Activated gamma-delta T cell treated with Interleukin-2 at 50 U/mL for 16 hours (primary cell): ENCODE results near the gene LBHD2.
"Not testable (repeated sequence)": the region's sequence is repeated elsewhere in the genome, so short reads cannot be mapped to it uniquely, and the experiment has no call there.

ENCODE experiments used
- DNase-seq: peaks from one replicate; pipeline ENCODE4 v3.0.0-alpha.2; 2020

The LBHD2 gene

DNA sequence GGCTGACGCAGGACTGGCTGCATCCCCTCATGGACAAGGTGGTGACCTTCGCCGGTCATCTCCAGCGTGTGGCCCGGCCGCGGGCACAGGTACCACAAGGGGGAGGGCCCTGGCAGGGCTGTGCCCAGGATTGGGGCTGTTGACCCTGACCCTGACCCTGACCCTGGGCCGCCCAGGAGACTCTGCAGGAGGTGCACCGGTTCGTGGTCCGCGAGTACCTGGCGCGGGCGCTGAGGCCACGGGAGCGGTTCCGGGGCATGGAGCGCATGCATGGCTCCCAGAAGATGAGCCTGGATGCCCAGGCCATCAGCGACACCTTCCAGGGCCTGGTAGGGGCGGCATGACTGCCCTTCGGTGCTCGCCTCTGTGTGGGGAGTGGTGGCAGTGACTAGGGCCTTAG lies 23.4 kb downstream of the LBHD2 start:
- no peak for DNase-seq

DNA sequence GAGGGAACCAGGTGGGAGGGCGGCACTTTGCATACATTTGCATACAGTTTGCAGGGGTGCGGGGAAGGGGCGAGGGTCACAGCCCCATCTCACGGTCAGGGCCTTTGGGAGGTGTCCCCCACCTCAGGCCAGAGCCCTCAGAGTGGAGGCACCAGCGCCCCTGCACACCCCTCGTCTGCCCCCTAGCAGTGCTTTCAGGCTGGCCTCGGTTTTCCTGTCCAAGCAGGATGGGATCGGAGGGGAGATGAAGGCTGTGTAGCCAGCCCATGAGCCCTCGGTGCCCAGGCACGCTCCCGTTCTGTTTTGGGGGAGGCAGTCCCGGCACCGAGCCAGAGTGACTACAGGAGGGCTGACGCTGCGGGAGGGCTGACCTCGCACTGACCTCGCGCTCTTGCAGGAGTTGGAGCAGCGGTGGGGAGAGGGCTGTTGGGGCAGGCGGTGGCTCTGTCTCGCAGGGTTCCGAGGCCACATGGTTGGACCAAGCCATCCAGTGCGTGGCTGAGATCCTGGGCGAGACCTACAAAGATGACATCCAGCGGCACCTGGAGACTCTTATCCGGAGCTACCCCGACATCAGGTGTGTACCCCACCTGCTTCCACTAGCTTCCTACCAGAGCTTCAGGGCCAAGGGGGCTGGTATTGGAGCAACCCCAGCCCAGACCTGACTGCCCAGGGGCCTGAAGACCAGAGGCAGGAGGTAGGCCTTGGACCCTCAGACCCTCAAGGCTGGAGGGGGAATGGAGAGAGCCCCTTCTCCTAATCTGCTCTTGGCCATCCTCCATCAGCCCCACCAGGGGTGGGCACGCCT lies 24.1 kb downstream of the LBHD2 start:
- no peak for DNase-seq

DNA sequence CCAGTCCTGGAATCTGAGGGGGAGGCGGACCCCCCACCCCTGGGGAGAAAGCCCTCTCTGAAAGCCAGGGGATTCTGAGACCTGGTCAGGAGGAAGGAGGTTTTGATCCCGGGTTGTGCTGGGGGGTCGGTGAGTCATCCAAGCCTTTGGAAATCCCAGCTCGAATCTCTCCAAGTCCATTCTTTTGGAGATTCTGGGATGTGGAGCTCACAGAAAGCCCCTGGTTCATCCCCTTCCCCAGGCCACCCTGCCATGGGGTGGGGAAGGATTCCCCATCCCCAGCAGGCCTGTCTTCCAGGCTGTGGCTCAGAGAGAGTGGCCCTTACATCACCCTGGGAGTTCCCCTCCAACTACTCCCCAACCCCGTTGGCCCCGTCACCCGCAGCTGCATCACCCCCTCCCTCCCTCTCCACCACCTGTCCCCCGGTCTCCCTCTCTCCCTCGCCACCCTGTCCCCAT lies 24.8 kb downstream of the LBHD2 start:
- DNase-seq = no peak

DNA sequence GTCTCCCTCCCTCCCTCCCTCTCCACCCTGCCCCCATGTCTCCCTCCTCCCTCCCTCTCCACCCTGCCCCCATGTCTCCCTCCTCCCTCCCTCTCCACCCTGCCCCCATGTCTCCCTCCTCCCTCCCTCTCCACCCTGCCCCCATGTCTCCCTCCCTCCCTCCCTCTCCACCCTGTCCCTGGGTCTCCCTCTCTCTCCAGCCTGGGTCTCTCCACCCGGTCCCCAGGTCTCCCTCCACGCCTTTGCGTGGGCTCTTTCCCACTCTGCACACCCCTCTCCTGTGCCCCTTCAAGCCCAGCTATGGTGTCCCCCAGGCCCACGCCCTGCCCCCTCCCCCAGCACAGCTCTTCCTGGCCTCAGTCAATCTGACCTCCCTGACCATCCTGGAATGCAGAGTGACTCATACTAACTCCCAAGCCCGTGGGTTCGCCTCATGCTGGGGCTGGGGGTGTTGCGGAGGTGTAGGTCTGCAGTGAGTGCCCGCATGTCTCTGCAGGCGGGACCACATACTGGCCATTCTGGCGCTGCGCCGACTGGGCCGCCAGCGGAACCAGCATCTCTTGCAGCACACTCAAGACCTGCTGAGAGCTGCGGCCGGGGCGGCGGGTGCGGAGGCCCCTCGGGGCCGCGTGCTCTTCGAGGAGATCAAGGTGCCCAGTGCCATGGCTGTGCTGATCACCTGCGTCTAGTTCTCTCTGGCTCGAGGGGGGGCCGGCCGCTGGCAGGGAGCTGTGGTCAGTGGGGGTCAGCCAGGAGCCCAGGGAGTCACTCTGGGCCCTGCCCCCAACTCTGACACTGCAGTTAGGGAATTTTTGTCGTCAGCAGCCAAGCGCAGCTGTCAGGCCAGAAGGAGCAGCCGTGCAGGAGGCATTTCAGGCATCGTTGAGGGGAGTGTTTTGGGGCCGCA lies 25.8 kb downstream of the LBHD2 start:
- DNase-seq = no peak

DNA sequence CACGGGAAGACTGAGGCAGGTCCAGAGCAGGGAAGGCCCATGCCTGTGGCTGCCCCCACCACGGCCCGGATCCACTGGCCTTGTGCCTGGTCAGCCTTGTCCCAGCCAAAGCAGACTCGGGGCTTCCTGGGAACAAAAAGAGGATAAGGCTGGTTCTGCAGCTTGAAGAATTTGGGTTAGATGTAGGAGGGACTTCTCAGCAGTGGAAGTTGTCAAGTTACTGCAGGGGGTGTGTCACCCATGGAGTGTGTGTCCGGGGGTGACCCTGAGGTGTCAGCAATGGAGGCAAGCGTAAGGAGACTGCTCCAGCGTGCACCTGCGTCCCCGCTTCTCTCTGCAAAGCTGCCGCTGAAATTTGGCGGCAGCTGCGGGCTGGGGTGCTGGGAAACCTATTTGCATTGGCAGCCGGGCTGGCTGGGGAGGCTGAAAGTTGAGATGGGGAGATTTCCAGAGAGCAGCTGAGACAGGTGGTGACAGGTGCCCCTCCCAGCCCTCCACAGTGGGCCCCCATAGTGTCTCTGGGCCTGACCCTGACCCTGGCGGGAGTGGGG lies 26.7 kb downstream of the LBHD2 start:
- DNase-seq = no peak

DNA sequence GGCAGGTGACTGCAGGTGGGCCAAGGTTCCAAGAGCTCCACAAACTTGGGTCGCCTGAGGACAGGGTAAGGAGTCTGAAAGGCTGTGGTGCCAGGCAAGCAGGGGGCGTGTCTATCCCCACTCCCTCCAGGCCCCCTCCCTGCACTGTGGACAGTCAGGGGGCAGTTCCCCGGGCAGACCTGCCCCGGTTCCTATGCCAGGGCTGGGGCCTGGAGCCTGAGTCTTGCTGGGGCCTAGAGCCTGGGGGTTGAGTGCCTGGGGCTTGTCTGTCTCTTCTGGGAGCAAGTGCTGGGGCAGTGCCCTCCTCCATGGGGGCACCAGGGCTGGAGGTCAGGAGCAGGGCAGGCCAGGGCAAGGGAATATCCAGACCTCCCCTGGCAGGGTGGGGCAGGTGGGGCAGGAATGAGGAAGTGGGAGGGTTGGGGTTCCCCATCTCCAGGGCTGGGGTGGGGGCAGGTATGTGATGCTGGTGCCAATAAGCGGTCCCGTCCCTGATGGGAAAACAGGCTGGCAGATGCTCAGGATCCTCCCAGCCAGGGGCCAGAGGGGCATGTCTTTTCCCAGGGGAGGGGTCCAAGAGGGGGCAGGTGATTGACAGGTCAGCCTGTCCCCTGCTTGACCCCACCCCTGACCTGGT lies 27.3 kb downstream of the LBHD2 start:
- no peak for DNase-seq

DNA sequence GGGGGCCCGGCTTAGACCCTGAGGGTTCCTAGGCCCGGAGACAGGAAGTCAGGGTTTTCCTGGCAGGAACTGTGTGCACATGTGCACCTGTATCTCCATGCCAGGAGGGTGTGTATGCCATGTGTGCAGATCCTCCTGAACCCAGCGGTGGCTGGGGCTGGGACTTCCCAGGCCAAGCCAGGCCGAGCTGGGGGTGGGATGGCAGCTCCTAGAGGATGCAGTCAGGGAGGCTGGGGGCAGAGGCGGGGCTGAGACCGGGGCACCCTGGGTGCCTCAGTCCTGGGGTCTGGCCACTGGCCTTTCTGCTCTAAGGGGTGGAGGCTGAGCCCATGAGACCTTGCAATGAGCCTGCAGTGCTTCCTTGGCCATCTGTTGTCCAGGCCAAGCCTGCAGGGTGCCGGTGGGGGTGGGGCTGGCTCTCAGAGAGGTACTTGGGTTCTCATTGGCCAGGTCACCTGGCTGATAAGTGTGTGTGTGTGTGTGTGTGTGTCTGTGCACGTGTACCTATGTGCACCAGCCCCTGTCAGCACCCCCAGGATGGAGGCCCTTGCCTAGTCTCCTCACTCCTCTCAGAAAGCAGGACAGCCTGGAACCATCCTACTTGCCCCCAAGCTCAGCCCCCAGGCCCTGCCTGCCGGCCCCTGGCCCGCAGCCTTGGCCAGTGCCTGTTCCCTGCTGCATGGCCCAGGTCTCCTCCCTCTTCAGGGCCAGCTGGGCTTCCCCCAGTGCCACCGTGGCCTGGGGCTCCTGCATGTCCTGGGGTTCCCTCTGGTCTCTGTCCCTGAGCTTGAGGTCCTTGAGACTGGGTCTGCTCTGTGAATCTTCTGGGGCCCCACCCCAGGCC lies 28.6 kb downstream of the LBHD2 start:
- no peak for DNase-seq

DNA sequence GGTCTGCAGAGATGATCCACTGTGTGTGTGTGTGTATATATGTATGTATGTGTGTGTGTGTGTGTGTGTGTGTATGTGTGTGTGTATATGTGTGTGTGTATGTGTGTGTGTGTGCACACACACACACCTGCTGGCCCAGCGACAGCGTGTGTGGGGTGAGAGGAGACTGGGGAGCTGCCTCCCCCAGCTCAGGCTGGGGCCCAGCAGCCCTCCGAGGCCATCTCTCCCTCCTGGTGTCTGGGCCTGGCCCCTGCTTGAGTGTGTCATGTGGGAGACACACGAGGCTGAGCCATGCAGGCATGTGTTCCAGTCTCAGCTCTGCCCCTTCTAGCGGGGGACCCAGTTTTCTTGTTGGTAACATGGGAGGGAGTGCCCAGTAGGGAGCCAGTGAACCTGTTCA lies 29.3 kb downstream of the LBHD2 start:
- DNase-seq = no peak

DNA sequence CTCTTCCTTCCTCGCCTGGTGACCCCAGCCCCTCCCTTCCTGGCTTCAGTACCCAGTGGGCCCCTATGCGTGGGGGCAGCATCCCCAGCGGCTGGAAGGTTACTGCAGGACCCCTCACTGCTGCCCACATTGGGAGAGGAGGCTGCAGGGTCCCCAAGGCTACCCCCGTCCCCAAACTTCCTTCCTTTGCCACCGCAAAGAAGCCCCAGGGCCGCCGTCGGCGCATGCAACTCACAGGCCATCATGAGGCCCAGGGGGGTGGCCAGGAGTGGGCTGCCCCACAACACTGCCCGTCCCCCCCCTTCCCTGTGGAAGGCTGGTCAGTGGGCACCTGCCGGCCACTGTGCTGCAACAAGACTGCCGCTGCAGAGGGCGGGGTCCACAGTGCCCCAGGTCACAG lies 29.8 kb downstream of the LBHD2 start:
- no peak for DNase-seq

DNA sequence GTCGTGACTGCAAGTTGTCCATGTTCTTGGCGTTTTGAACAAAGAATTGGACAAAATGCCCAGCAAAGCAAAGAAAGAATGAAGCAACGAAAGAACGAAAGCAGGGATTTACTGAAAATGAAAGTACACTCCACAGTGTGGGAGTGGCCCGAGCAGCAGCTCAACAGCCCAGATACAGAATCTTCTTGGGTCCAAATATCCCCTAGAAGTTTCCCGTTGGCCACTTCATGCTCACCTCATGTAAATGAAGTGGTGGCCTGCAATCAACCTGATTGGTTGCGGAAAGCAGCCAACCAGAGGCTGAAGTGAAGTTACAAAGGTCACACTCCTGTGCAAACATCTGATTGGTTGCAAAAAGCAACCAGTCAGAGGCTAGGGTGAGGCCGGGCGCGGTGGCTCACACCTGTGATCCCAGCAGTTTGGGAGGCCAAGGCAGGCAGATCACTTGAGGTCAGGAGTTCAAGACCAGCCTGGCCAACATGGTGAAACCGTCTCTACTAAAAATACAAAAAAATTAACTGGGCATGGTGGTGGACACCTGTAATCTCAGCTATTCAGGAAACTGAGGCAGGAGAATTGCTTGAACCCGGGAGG lies 31.2 kb downstream of the LBHD2 start:
- DNase-seq = not testable (repeated sequence)

DNA sequence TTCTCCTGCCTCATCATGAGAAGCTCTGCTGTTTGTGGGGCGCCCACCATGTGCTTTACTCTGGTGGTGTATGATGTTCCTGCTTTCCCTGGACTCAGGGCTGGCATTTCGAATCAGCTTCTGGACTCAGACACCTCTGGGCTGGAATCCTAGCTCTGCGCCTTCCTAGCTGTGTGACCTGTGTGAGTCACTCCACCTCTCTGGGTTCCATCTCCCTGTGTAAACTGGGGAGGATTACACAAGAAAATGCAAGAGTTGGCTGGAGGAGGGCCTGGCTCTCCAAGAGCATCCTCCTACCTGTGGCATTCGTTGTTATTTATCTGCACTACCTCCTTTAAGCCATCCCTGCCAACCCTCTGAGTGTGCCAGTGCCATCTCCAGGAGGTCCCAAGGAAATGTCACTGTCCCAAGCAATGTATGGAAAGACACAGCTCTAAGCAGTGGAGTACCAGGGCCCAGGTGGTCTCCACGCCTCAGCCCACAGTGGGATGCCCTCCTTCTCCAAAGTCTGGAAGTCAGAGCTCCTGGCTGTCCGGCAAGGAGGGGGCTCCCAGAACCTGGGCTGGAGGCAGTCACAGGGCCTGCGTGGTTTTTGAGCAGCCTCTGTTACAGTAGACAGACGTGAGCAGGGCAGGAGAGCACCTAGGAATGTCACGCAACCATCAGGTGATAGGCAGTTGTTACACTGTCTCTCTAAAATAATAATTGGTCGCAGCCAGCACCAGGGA lies 32.0 kb downstream of the LBHD2 start:
- DNase-seq = no peak

DNA sequence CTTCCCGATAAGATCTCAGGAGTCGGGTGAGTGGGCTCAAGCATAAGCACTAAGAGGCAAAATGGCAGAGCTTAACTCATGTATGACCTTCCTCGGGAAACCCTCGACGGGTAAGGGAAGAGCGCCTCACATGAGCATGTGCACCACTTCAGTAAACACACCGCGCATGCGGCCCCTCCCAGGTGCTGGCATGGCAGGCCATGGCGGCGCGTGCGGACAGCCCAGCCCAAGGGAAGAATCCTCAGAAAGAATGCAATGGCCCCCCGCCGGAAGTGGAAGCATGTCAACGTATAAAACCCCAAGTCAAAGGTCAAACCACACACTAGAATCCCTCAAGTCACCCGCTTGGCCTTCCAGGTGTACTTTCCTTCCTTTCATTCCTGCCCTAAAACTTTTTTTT lies 32.6 kb downstream of the LBHD2 start:
- DNase-seq = no peak

DNA sequence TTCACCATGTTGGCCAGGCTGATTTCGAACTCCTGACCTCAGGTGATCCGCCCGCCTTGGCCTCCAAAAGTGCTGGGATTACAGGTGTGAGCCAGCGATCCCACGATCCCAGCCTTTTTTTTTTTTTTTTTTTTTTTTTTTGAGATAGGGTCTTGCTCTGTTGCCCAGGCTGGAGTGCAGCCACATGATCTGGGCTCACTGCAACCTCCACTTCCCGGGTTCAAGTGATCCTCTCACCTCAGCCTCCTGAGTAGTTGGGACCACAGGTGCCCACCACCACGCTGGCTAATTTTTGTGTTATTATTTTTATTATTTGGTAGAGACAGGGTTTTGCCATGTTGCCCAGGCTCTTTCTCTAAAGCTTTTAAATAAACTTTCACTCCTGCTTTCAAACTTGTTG lies 33.5 kb downstream of the LBHD2 start:
- DNase-seq = not testable (repeated sequence)

DNA sequence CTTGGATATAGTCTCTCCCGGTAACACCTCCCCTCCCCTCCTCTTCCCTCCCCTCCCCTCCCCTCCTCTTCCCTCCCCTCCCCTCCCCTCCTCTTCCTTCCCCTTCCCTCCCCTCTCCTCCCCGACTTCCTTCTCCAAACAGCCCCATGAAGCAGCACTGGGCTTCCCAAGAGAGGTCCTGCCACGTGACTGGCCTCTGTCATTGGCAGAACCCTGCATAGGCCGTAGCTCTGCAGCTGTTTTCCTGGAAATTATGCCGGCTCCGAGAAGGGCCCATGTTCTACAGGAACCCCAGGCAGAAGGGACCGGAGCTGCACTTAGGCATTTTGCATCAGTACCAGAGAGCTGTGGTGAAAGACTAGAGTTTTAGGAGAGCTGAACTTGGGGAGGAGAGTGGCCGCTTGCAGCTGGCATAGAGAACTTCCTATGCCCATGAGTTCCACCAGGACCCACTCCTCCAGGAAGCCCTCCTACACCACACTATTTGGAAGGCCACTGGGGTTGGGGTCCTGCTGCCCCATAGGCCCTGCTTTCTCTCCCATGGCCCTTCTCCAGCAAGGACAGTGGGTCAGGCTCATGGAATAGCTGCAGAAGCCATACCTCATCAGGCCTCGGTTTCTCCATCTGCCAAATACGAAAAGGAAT lies 34.1 kb downstream of the LBHD2 start:
- no peak for DNase-seq

DNA sequence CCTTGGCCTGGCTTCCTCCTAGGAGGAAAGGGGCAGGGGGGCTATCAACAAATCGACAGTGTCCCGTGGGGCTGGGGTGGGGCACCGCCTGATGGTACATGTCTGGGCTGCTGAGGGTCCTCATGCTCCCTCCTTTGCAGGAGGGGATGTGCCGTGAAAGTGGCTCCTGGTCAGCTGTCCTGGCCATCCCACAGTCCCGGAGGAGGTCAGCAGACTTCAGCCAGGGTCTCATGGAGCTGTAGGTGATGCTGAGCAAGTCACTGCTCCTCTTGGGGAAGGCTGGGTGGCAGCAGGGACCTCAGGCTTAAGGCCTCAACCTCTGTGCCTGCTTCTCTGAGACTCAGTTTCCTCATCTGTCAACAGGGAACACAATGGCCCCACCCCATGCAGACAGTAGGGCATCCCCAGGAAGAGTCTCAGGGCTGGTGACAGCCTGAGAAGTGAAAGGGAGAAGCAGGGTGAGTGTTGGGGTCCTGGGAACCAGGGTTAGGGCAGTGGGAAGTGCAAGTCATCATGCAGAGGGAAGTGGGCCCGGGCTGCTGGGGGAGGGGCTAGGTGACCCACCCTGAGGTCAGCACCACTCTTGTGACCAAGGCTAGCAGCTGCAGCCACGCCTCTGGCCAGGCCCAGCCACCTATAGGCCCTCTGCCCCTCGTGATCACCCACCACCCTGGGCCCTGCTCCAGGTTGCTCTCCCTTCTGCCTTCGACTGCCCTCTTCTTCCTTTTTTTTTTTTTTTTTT lies 34.8 kb downstream of the LBHD2 start:
- DNase-seq = no peak

DNA sequence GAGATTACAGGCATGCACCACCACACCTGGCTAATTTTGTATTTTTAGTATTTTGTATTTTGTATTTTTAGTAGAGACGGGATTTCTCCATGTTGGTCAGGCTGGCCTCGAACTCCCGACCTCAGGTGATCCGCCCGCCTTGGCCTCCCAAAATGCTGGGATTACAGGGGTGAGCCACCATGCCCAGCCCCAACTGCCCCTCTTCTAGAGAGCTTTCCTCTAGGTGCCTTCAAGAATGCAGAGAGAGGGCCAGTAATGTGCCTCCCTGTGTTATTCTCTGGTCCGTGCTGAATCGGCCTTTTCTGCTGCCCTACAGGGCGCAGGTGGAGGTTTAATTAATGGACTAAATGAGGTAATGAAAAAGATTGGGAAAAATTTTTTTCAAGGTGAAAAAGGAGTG lies 35.5 kb downstream of the LBHD2 start:
- not testable (repeated sequence) for DNase-seq

DNA sequence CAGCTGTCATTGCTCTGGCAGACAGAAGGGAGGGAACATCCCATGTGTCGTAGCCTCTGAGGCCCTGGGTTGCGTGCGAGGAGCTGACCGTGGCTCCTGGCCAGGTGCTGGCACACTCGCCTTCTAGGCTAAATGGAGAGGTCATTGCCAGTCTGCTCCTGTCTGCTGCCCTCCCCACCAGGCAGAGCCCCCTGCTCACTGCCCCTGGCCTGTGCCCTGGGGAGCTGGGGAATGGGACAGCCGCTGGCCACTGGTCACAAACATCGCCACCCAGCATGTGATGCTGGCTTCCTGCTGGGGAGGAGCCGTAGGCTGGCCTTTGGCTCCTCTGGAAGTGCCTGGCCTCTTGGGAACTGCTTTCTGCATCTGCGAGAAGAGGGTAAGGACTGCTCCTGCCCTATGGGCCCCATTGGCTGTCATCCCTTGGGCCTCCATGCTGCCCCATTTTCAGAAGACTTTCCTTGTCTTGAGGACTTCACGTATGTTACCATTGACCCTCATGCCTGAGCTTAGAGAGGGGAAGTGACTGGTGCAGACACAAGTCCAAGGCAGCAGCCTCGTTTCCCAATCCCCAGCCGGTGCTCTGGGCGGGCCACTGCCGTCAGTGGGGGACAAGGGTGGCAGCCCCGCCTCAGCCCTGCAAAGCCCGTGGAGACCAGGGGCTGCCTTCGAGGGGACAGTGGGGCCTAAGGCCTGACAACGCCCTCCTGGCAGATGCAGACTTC lies 37.3 kb downstream of the LBHD2 start:
- DNase-seq = no peak

DNA sequence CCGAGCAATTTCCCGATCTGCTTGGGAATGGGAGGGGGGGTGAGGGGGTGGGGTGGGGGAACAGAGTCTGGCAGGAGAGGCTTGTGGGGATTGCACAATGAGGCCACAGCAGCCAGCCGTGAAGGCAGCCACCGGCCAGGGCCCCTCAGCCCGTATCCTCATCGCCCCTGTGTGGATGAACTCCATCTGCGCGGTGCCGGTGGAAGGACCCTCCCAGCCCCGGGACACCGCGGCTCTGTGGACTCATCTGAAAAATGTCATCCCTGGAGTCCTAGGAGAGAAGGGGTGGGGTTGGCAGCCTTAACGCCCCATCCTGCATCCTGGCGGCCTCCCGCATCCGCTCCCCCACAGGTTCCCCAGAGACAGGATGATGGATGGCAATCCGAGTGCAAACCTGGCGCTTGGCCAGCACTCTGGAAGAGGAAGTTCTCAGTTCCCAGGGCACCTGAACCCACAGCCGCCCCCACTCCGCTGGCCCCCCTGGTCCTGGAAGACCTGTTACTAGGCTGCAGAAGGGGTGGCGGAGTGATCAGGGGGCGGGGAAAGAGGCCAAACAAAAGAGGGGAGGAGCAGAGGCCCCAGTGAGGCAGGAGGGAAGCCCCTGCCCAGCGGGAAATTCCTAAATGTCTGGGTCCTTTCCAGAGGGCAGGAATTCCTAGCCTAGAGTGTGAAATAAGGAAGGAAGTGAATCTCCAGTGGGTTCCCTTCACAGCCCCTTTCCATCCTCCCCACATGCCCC lies 38.0 kb downstream of the LBHD2 start:
- no peak for DNase-seq
